ENCODE data around the gene CFAP47.

Gene CFAP47

DNA sequence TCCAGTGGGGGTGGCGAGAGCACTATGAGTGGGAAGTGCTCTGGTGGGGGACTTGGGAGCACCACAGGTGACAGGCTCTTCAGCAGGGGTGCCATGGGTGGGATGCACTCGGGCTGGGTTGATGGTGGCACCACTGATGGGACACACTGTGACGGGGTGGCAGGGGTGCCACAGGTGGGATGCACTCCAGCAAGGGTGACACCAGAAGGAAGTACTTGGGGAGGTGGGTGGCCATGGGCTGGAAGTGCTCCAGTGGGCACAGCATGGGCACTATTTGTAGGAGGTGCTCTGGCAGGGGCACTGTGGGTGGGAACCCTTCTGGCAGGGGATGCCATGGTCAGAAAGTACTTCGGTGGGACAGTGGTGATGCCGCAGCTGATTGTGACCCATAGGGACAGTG is 346.6 kb downstream of the CFAP47 start:
- no peak for DNase-seq

DNA sequence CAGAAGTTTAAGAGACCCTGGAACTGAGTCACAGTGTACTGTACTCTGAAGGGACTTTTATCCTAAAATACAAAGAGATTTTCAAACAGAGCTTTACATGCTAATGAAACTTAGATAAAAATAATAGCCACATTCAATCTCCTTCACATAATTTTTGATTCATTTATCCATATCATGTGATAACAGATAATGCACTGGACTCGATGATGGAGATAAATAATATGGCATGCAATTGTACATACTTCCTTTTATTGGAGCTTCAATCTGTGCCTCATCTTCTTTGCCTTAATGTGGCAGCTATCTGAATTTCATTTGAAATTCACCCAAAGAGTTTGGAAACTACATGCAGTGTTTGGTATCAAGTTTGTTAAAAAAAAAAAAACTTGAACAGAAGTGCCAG is 390.6 kb downstream of the CFAP47 start:
- no peak for DNase-seq

DNA sequence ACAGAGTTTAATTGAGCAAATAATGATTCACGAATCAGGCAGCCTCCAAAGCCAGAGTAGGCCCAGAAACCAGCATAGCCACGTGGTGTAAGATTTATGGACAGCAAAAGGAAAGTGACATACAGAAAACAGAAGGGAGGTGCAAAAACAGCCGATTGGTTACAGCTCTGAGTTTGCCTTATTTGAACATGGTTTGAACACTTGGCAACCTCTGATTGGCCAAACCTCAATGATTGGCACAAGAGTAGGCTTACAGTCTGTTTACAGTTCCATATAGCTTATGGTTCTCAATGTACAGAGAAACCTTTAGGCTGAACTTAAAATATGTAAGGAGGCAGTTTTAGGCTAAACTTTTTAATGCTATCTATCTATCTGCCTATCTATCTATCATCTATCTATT is 394.8 kb downstream of the CFAP47 start:
- no peak for DNase-seq

DNA sequence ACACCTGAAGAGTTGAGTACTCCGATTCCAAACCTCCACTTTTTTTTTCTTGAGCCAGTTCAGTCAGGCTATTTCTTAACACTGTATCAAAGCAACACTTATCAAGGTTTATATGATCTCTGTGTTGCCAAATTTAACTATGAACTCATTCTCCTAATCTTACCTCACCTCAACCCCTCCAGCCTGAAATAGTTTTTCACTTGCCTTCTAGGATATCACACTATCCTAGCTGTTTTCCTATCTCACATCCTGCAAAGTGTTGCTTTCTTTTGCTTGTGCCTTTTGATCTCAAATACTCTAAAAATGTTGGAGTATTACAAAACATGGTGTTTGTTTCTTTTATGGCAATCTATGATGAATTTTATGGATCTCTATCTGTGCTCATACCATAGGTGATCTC is 415.0 kb downstream of the CFAP47 start:
- DNase-seq = no peak

DNA sequence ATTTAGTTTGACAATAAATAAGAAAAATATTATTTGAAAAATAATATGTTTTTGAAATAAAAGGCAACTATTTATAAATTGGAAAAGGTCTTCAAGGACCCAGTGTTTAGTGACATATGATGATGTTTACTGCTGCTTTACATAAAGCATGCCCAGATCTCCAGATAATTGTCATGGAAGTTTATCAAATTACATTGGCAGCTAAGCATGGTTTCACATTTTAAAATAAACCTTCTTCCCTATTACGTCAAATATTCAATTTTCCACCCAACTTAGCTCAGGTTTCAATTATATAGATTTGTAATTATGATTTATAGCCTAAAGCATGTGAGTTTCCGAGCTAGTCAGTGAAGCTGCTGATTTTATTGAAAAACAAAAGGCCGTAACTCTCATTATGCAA is 417.2 kb downstream of the CFAP47 start:
- no peak for DNase-seq

DNA sequence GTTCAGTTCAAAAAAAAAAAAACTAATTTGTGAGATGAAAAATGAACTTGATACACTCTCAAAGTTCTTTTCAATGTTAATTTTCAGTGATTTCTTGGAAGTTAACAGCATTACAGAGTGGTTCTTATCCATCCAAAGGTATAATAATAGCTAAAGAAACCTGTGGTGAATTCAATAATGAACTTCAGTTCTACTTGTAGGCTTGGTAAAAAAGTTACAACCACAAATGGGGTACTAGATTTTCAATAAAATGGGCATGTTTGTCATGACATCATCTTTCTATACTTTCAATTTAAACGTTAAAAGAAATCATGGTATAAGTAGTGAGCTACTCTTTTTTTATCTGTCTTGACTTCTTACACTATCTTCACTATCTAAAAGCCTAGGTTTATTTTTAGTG is 424.8 kb downstream of the CFAP47 start:
- no peak for DNase-seq

DNA sequence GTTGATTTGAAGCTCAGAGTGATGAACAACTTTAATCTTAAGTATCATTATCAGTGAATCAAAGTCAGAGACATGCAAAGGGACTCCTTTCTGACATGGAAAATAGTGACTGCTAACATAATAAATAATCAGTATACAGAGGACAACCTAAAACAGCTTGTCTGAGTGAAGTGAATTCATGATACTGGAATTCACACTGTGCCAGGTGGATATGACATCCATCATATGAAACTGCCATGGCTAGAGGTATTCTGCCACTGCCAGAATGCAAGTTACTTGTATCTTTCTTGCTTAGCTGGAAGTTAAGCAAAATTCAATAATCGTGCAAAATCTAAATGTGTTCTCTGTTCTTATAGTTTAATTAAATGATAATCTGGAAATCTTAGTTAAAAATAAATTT is 429.0 kb downstream of the CFAP47 start:
- no peak for DNase-seq

DNA sequence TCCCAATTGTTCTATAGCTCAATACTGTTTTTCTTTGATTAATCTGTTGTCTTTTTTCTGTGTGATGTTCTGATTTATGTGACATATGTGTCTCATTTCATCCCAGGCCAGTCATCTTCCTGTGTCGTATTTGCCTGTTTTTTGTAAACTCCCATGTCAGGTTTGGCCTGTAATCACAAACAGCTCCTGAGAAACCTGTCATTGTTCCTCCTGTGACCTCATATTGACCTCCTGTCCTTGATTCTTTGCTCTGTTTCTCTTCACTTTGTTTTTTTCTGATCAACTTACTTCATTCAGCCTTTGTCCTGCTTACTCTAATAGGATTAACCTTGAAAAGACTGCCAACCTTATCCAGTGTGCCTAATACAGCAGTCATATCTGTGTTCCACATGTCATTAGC is 438.3 kb downstream of the CFAP47 start:
- no peak for DNase-seq

DNA sequence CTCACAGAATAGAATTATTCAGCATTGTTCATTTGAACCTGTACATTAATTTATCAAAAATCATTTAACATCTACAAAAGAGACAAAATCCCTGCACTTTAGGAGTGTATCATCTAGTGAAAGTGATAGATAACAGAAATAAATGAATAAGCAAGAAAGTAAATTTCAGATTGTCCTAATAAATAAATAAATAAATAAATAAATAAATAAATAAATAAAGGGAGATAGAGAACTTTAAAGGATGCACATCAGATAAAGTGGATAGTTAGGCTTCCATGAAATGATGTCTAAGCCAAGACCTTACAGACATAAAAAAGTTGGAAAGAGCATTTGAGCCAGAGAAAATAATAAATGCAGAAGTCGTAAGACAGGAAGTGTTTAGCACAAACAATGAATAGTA is 444.7 kb downstream of the CFAP47 start:
- DNase-seq = no peak

DNA sequence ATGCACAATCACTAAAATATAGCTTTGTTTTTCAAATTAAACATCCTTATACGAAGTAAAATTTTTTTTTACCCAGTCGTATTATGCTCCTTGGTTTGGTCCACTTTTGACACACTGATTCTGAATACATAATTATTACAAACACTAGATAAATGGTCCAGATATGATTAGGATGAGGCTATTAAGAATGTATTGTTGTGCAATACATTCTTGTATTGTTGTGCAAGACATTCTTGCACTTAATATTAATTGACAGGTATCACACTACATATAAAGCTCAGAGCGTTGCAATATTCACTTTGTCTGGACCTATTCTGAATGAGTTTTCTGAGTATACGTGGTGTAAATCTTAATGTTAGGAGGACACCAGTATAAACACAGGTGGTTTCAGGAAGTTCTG is 464.0 kb downstream of the CFAP47 start:
- no peak for DNase-seq

DNA sequence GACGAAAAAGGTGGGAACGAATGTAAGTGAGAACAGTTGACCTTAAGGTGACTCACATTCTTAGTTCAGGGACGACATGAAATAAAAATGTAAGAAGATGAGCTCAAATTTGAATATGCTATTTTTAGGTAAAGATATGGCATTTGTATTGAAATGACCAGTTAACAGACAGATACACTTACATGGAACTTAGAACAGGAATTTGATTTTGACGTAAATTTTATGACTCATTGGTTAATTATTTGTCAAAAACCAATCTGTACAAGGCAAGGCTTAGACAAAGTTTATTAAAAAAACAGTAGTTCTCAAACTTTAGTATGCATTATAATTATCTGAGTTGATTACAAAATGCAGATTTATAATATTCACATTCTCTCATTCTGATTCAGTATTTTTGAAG is 469.4 kb downstream of the CFAP47 start:
- DNase-seq = no peak

DNA sequence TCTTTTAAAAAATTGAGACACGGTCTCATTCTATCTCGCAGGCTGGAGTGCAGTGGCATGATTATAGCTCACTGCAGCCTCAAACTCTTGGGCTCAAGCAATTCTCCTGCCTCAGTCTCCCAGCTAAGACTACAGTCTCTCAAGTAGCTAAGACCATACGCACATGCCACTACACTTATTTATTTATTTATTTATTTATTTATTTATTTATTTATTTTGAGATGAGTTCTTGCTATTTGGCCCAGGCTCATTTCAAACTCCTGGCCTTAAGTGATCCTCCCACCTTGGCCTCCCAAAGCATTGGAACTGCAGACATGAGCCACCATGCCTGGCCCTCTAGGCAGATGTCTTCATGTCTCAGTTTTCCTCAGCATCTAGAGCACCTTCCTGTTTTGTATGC is 482.2 kb downstream of the CFAP47 start:
- DNase-seq = no peak

DNA sequence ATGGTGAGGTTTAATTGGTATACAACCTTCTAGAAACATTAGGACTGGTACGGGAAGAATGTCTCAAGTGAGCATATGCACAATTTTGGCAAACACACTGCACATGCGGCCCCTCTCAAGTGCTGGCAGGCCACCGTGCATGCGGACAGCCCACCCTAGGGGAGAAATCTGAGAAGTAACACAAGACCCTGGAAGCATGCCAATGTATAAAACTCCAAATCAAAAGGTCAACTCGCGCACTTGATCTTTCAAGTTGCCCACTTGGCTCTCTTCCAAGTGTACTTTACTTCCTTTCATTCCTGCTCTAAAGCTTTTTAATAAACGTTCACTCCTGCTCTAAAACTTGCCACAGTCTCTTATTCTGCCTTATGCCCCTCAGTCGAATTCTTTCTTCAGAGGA is 488.3 kb downstream of the CFAP47 start:
- no peak for DNase-seq

DNA sequence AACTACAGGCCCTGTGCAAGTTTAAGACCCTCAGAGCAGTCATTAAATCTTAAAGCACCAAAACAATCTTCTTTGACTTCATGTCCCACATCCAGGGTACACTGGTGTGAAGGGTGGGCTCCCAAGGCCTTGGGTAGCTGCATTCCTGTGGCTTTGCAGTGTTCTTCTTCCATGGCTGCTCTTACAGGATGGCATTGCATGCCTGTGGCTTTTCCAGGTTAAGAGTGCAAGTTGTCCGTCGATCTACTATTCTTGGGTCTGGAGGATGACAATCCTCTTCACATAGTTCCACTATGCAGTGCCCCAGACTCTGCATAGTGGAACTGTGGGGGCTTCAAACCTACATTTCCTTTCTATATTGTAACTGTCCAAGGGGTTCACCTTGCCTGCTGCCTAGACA is 494.5 kb downstream of the CFAP47 start:
- no peak for DNase-seq

DNA sequence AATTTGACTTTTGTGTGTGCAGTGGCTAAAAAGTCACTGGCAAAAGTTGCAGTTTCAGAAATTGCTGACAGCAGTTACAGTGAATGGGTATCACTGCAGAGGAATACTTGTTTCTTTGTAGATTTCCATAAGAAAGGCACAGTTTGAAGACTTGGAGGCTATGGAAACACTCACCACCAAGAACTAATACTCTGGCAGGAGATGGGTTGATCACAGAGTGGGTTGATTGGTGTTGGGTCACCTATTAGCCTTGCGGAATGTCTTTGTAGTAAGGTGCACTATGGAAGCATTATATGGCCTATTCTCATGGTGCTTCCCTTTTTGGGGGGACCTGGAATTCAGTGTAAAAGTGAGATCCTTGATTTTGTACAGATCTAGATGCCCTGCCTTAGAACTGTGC is 502.8 kb downstream of the CFAP47 start:
- no peak for DNase-seq

DNA sequence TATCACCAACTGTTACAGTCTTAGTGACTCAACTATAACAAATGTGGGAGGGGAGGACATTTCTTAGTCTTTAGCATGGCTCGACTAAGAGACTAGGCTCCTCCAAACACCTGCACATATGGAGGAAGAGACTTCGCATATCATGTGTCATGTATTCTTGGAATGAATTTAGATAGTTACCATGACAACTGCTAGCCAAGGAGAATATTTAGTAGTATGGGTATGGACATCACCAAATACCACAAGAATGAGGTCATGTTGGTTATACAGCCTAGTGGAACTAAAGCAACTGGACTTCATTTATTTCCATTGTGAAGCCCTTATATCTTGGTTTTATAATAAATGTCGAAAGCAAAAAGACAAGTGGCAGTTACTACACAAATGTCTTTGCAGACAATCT is 512.3 kb downstream of the CFAP47 start:
- DNase-seq = no peak

DNA sequence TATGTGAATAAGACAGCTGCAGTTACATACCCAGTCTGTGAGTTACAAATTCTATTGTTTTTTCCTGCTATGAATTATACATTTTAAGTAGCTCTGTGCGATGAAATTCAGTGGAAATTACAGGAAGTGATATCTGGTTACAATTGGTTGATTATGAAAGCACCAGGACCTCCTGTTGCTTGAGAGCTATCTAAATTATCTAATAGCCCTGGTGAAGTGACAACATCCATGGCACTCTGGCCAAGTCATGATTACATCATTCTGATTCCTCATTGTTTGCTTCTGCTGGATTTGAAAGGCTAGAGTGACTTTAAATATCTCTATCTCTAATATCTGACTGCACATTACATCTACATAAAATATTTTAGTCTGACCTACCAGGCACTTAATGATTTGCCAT is 515.0 kb downstream of the CFAP47 start:
- DNase-seq = no peak
